Measurements from ENCODE around the gene ZNF549.

The ZNF549 gene

DNA sequence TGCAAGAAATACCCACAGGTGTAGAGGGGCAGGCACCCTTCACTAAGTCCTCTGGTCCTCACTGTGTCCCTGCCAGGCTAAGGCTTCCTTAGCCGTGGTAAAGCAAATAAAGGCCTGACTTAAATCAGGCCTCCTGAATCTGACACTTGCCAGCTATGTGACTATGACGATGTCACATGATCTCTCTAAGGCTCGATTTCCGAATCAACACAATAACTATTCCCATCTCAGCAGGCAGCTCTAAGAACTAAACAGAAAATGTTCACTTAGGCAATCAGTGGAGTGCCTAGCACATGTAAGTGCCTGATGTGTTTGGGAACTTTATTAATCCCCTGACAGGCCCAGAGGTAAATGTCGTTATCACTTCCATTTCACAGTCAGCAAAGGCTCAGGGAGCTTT, 30.5 kb downstream of the ZNF549 start:
- Histone ChIP-seq H3K9me3 (ENCODE audit: control insufficient read depth, insufficient read depth, low read length) (peaks cover 4% of the 10 kb centered on the region), H3K9ac (ENCODE audit: low read depth, low read length) (no peak overlapping the region), H3K36me3 (ENCODE audit: insufficient read depth, low read length) (peaks cover 26% of the 10 kb centered on the region), H3K4me1 (ENCODE audit: insufficient read depth, low read length) (0 out of 2 replicates have a peak, but pooled peaks cover 5% of the 10 kb centered on the region)

- Histone ChIP-seq H3K9ac (ENCODE audit: low read depth, low read length) (peak overlapping the region; percentile 89; the same call in 1 of the 2 replicates), H3K4me1 (ENCODE audit: insufficient read depth, low read length) (0 out of 2 replicates have a peak, but pooled peaks cover 5% of the 10 kb centered on the region), H3K36me3 (ENCODE audit: insufficient read depth, low read length) (peaks cover 20% of the 10 kb centered on the region), H3K9me3 (ENCODE audit: control insufficient read depth, insufficient read depth, low read length) (peaks cover 10% of the 10 kb centered on the region)
These were observed 31.4 kb downstream of the ZNF549 start for GRCh38 chr19:57558525-57558924.

GRCh38 chr19:57559008-57559403, 31.9 kb downstream of the ZNF549 start:
- Histone ChIP-seq H3K4me1 (ENCODE audit: insufficient read depth, low read length) (0 out of 2 replicates have a peak, but pooled peaks cover 5% of the 10 kb centered on the region), H3K9me3 (ENCODE audit: control insufficient read depth, insufficient read depth, low read length) (peaks cover 13% of the 10 kb centered on the region), H3K9ac (ENCODE audit: low read depth, low read length) (peak overlapping the region; percentile 89), H3K36me3 (ENCODE audit: insufficient read depth, low read length) (peaks cover 18% of the 10 kb centered on the region)

- H3K36me3 ChIP-seq (ENCODE audit: insufficient read depth, low read length): peaks cover 13% of the 10 kb centered on the region
- peaks cover 13% of the 10 kb centered on the region for H3K9me3 ChIP-seq (ENCODE audit: control insufficient read depth, insufficient read depth, low read length)
- H3K9ac ChIP-seq (ENCODE audit: low read depth, low read length): peak within 1 kb of the TSS; percentile 89
- H3K4me1 ChIP-seq (ENCODE audit: insufficient read depth, low read length): 0 out of 2 replicates have a peak, but pooled peaks cover 5% of the 10 kb centered on the region
These were observed 32.4 kb downstream of the ZNF549 start, which contains the start of gene ZNF550 for GRCh38 chr19:57559404-57560025. Gene ZNF550, minus strand, starts transcription at chr19:57559863. Its CDS starts 181 bp downstream, at chr19:57559682.

DNA sequence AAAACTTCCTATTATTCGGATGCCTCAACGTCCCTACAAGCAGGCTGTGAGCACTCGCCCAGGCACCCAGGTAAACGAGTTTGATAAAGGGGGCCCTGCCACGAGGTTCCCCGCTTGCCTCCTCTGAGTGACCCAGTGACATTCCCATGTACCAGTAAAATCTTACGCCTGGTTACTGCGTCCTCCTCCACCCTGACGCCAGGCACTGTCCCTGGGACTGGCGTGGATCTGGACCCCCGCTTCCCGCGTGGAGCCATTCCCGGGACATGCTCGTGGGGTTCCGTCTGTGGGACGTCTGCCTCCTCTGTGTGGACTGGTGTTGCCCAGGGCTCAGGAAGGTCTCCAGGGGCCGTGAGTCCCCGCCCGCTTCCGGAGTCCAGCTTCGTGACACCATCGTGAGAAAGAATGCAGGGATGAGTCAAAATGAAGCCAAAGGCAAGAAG, 32.9 kb downstream of the ZNF549 start:
- H3K9me3 ChIP-seq (ENCODE audit: control insufficient read depth, insufficient read depth, low read length): peaks cover 13% of the 10 kb centered on the region
- H3K9ac ChIP-seq (ENCODE audit: low read depth, low read length): no peak overlapping the region; the same call in 1 of the 2 replicates
- H3K4me1 ChIP-seq (ENCODE audit: insufficient read depth, low read length): 0 out of 2 replicates have a peak, but pooled peaks cover 5% of the 10 kb centered on the region
- H3K36me3 ChIP-seq (ENCODE audit: insufficient read depth, low read length): peaks cover 9% of the 10 kb centered on the region

DNA sequence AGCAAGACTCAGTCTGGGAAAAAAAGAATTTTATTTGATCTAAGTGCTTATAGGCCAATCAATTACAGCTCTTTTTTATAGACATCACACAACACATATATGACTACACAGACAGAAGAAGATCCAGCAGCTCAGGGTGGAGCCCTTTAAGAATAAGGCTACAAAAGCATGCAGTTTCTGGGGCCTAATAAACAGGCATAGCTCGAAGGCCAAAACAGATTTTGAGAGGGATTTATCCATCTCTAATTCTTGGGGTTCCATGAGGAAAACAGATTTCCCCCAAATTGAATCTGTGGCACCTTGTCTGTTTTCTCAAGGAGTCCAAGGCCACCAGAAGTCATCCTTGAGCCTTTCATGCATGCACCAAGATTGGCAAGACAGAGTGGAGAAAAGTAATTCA, 36.4 kb downstream of the ZNF549 start:
- no peak overlapping the region for H3K9ac ChIP-seq (ENCODE audit: low read depth, low read length)
- H3K4me1 ChIP-seq (ENCODE audit: insufficient read depth, low read length): no peaks in the 10 kb centered on the region
- no peaks in the 10 kb centered on the region for H3K36me3 ChIP-seq (ENCODE audit: insufficient read depth, low read length)
- peaks cover 17% of the 10 kb centered on the region for H3K9me3 ChIP-seq (ENCODE audit: control insufficient read depth, insufficient read depth, low read length)

- Histone ChIP-seq H3K9ac (ENCODE audit: low read depth, low read length) (no peak overlapping the region), H3K9me3 (ENCODE audit: control insufficient read depth, insufficient read depth, low read length) (peaks cover 15% of the 10 kb centered on the region), H3K4me1 (ENCODE audit: insufficient read depth, low read length) (no peaks in the 10 kb centered on the region), H3K36me3 (ENCODE audit: insufficient read depth, low read length) (peaks cover 2% of the 10 kb centered on the region; the same call in 1 of the 2 replicates)
These were observed 39.5 kb downstream of the ZNF549 start for GRCh38 chr19:57566396-57567265.

DNA sequence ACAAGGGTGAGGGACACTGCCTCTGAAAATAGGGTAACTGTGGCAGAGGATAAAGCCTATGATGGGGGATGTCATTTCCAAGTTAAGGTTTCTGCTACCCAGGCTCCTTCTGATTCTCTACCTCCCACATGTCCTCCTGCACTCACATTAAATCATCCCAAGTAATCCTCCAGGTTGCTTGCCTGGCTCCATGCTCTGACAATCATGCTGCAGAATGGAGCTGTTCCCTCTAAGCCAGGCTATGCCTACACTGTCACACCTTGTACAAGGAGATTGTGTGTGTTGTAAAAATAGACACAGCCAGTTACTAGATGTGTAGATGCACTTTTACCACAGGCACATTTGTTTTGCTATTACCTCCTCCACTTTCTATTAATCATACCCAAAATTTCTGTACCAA, 43.6 kb downstream of the ZNF549 start:
- H3K4me1 ChIP-seq (ENCODE audit: insufficient read depth, low read length): no peaks in the 10 kb centered on the region
- H3K9ac ChIP-seq (ENCODE audit: low read depth, low read length): no peak overlapping the region
- H3K9me3 ChIP-seq (ENCODE audit: control insufficient read depth, insufficient read depth, low read length): peaks cover 25% of the 10 kb centered on the region
- H3K36me3 ChIP-seq (ENCODE audit: insufficient read depth, low read length): peaks cover 34% of the 10 kb centered on the region

DNA sequence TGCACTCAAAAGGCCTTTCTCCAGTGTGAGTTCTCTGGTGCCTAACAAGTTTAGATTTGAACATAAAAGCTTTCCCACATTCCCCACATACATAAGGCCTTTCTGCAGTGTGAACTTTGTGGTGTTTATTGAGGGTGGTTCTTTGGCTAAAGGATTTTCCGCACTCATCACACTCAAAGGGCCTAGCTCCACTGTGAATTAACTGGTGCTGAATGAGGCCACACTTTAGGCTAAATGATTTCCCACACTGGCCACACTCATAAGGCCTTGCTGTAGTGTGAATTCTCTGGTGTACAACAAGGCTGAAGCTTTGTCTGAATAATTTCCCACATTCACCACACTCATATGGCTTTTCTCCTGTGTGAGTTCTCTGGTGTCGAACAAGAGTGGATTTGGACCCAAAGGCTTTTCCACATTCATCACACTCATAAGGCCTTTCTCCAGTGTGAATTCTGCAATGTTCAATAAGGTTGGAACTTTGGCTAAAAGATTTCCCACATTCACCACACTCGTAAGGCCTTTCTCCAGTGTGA, 45.3 kb downstream of the ZNF549 start:
- H3K36me3 ChIP-seq (ENCODE audit: insufficient read depth, low read length): peaks cover 39% of the 10 kb centered on the region

DNA sequence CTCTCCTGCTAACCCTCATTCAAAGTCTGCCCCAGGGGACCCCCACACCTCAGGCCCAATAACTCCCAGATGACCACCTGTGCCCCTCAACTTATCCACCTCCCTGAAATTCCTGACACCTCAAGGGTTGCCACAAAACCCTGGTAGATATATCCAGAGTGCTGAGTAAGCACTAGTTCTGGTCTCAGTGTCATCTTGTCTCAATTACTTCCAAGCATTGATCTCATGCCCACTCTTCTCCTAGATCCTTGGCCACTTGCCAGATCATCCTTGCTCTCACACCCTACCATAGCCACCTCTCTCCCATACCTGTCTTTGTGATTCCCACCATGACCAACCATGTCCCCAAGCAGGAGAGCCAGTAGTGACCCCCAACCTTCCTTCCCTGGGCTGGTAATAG, 49.5 kb downstream of the ZNF549 start:
- H3K4me1 ChIP-seq (ENCODE audit: insufficient read depth, low read length): no peaks in the 10 kb centered on the region
- no peak overlapping the region for H3K9ac ChIP-seq (ENCODE audit: low read depth, low read length)
- peaks cover 30% of the 10 kb centered on the region for H3K9me3 ChIP-seq (ENCODE audit: control insufficient read depth, insufficient read depth, low read length)
- H3K36me3 ChIP-seq (ENCODE audit: insufficient read depth, low read length): peaks cover 36% of the 10 kb centered on the region

More for the DNA sequence above, 45.3 kb downstream of the ZNF549 start:
- Histone ChIP-seq H3K4me1 (ENCODE audit: insufficient read depth, low read length) (no peaks in the 10 kb centered on the region), H3K9ac (ENCODE audit: low read depth, low read length) (no peak overlapping the region), H3K9me3 (ENCODE audit: control insufficient read depth, insufficient read depth, low read length) (peaks cover 30% of the 10 kb centered on the region)

GRCh38 chr19:57578487-57579205, 51.5 kb downstream of the ZNF549 start, which contains the start of gene ZNF416:
Gene ZNF416, minus strand, starts transcription at chr19:57578911. Its CDS starts 207 bp downstream, at chr19:57578704.
- no peaks in the 10 kb centered on the region for H3K4me1 ChIP-seq (ENCODE audit: insufficient read depth, low read length)
- peaks cover 28% of the 10 kb centered on the region for H3K9me3 ChIP-seq (ENCODE audit: control insufficient read depth, insufficient read depth, low read length)
- peaks cover 17% of the 10 kb centered on the region; the same call in 1 of the 2 replicates for H3K36me3 ChIP-seq (ENCODE audit: insufficient read depth, low read length)
- H3K9ac ChIP-seq (ENCODE audit: low read depth, low read length): peak within 1 kb of the TSS; percentile 79

DNA sequence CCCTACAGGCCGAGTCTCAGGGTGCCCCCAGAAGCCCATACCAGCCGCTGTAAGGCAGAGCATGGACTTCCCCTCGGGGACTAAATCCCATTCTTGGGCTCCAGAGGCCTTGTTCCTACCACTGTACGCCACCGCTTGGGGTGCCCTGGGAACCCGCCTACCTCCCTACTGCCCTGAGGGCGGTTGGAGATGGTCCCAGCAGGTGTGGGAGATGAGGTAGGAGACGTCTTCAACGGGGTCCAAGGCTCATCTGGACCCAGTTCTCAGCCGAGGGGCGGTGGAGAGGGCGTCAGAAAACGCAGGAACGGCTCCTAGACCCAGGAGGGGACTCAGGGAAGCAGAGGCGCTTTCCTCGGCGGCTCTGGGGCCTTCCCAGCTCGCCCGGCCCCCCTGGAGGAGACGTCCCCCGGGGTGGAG, 56.0 kb downstream of the ZNF549 start:
- Histone ChIP-seq H3K9me3 (ENCODE audit: control insufficient read depth, insufficient read depth, low read length) (peaks cover 18% of the 10 kb centered on the region), H3K36me3 (ENCODE audit: insufficient read depth, low read length) (peaks cover 10% of the 10 kb centered on the region; the same call in 1 of the 2 replicates), H3K4me1 (ENCODE audit: insufficient read depth, low read length) (no peaks in the 10 kb centered on the region; the same call in 1 of the 2 replicates), H3K9ac (ENCODE audit: low read depth, low read length) (peak overlapping the region; percentile 63)

DNA sequence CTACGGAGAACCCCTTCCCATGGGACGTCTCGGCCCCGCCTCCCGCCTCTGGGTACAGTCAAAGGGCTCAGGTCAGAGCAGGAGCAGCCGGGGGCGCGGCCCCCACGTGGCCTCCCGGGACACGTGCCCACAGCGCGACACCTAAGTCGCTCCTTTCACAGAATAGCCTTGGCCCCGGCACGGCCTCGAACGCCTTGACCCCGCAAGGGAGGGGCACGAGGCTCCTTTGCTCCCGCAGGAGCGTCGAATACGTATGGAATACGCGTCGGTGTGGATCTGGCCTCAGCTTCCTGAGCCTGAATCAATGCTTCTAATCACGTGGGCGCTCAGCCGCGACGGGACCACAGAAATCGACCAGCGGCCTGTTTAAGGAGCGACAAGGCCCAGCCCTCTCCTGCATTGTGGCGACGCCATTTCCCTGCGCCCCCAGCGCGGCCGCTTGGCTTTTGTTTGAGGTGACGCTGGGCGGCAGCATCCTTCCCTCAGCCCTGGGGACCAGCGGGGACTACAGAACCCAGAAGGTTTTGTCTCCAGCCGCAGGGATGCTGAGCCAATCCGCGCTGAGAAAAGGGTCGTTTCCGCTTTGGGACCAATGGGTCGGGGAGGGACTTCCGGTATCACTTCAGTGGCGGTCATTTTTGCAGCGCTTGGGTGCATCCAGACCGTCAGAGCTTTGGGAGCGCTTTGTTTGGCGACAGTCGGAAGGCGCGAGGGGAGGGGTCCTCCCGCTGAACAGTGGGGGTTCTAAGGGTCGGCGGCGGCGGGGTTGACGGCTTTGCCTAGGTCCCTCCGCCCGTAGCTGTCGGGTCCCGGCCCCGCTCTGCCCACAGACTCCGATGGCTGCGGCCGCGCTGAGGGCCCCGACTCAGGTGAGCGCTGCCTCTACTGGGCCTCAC, 56.6 kb downstream of the ZNF549 start, which contains the start of gene ZIK1:
TSS of gene ZIK1 (plus strand) at position 625 of the 896 bp plus-strand sequence. CDS start at position 837, 212 bp downstream.
- H3K9me3 ChIP-seq (ENCODE audit: control insufficient read depth, insufficient read depth, low read length): peaks cover 21% of the 10 kb centered on the region
- no peaks in the 10 kb centered on the region; the same call in 1 of the 2 replicates for H3K4me1 ChIP-seq (ENCODE audit: insufficient read depth, low read length)
- H3K36me3 ChIP-seq (ENCODE audit: insufficient read depth, low read length): peaks cover 17% of the 10 kb centered on the region
- peak within 1 kb of the TSS; percentile 63 for H3K9ac ChIP-seq (ENCODE audit: low read depth, low read length)
